ENCODE measurements around the gene LIPE. TPM values are rescaled to one million over a fixed set of nuclear protein-coding genes. Genes with fewer than 3 reads are reported as not detected.
A peak's percentile ranks its signal among the peaks of the same experiment; 100 is the strongest.

The LIPE gene
- polyA plus RNA-seq, 3 donors, result 207 to 2,261 (median 448) TPM

GRCh38 chr19:42422901-42423461 is 4.2 kb downstream of the LIPE start:
- 1 to 9% (median 2%) methylated on average over 38 of the region's 38 CpGs for WGBS, 3 donors
- H3K27ac ChIP-seq (ENCODE audit: low read depth, low read length), result no peak overlapping the region

- 47 to 54% (median 50%) methylated on average over 17 of the region's 17 CpGs for WGBS, 3 donors
- peak overlapping the region; percentile 68 for H3K27ac ChIP-seq (ENCODE audit: low read depth, low read length)
Measured at GRCh38 chr19:42422092-42422900, 4.9 kb downstream of the LIPE start.

GRCh38 chr19:42421591-42422031 is 5.6 kb downstream of the LIPE start:
- WGBS, 3 donors, result 38 to 65% (median 57%) methylated on average over 9 of the region's 9 CpGs
- no peak overlapping the region for H3K27ac ChIP-seq (ENCODE audit: low read depth, low read length)

GRCh38 chr19:42421101-42421500 is 6.1 kb downstream of the LIPE start:
- 56 to 71% (median 68%) methylated on average over 4 of the region's 4 CpGs for WGBS, 3 donors
- no peak overlapping the region for H3K27ac ChIP-seq (ENCODE audit: low read depth, low read length)

- no peak overlapping the region for H3K27ac ChIP-seq (ENCODE audit: low read depth, low read length)
- WGBS, 3 donors, result 45 to 54% (median 47%) methylated on average over 10 of the region's 10 CpGs
Measured at GRCh38 chr19:42420055-42420544, 7.1 kb downstream of the LIPE start.

GRCh38 chr19:42419309-42419708 is 7.9 kb downstream of the LIPE start:
- WGBS, 3 donors, result 45 to 66% (median 66%) methylated on average over 6 of the region's 6 CpGs
- H3K27ac ChIP-seq (ENCODE audit: low read depth, low read length), result no peak overlapping the region

- H3K27ac ChIP-seq (ENCODE audit: low read depth, low read length), result no peak overlapping the region
- 65 to 82% (median 65%) methylated on average over 4 of the region's 4 CpGs for WGBS, 3 donors
Measured at GRCh38 chr19:42412661-42413076, 14.5 kb downstream of the LIPE start.

- no peak overlapping the region for H3K27ac ChIP-seq (ENCODE audit: low read depth, low read length)
- 58 to 78% (median 70%) methylated on average over 7 of the region's 7 CpGs for WGBS, 3 donors
Measured at GRCh38 chr19:42412227-42412626, 15.0 kb downstream of the LIPE start.

GRCh38 chr19:42411581-42412178 is 15.5 kb downstream of the LIPE start:
- H3K27ac ChIP-seq (ENCODE audit: low read depth, low read length), result no peak overlapping the region
- WGBS, 3 donors, result 68 to 84% (median 78%) methylated on average over 8 of the region's 8 CpGs

- H3K27ac ChIP-seq (ENCODE audit: low read depth, low read length), result no peak overlapping the region
- WGBS, 3 donors, result 81 to 88% (median 88%) methylated on average over 30 of the region's 30 CpGs
Measured at GRCh38 chr19:42410371-42410770, 16.8 kb downstream of the LIPE start.

- WGBS, 3 donors, result 43 to 61% (median 53%) methylated on average over 6 of the region's 6 CpGs
- no peak overlapping the region for H3K27ac ChIP-seq (ENCODE audit: low read depth, low read length)
Measured at GRCh38 chr19:42409477-42409876, 17.7 kb downstream of the LIPE start.

- no peak overlapping the region for H3K27ac ChIP-seq (ENCODE audit: low read depth, low read length)
- 86 to 93% (median 93%) methylated on average over 10 of the region's 10 CpGs for WGBS, 3 donors
Measured at GRCh38 chr19:42407816-42408175, 19.4 kb downstream of the LIPE start.

GRCh38 chr19:42407085-42407815 is 19.9 kb downstream of the LIPE start:
- no peak overlapping the region for H3K27ac ChIP-seq (ENCODE audit: low read depth, low read length)
- 86 to 95% (median 93%) methylated on average over 30 of the region's 30 CpGs for WGBS, 3 donors

- WGBS, 3 donors, result 87 to 90% (median 88%) methylated on average over 11 of the region's 11 CpGs
- no peak overlapping the region for H3K27ac ChIP-seq (ENCODE audit: low read depth, low read length)
Measured at GRCh38 chr19:42406111-42406510, 21.1 kb downstream of the LIPE start.

GRCh38 chr19:42403586-42403985 is 23.6 kb downstream of the LIPE start:
- no peak overlapping the region for H3K27ac ChIP-seq (ENCODE audit: low read depth, low read length)
- 84 to 90% (median 90%) methylated on average over 10 of the region's 10 CpGs for WGBS, 3 donors

- WGBS, 3 donors, result 63 to 69% (median 64%) methylated on average over 34 of the region's 34 CpGs
- H3K27ac ChIP-seq (ENCODE audit: low read depth, low read length), result no peak overlapping the region
Measured at GRCh38 chr19:42402376-42403116, 24.6 kb downstream of the LIPE start.

- no peak overlapping the region for H3K27ac ChIP-seq (ENCODE audit: low read depth, low read length)
- 0 to 3% (median 2%) methylated on average over 71 to 80 of the region's 80 CpGs for WGBS, 3 donors
Measured at GRCh38 chr19:42401365-42402303, 25.6 kb downstream of the LIPE start.
